Dermis blood vessel endothelial cell (primary cell): ENCODE results near the gene GLT8D2. TPM values are rescaled to one million over a fixed set of nuclear protein-coding genes. Genes with fewer than 3 reads are reported as not detected.

Experiments used
- DNase-seq: peaks from one replicate; pipeline ENCODE4 v3.0.0; 2010
- total RNA-seq: library from RNA; depleted of rRNA; stranded (reverse); fragments of >200 nt; gene quantifications from 2 replicates; pipeline ENCODE4 v1.2.3, GENCODE V29; 2014

The GLT8D2 gene
- total RNA-seq: 3.4 and 4.1 TPM in 2 replicates

- peak; percentile 15 for DNase-seq
Measured at GRCh38 chr12:104049903-104050356, at the start of gene GLT8D2. Gene GLT8D2, minus strand, starts transcription at chr12:104050187. Its CDS starts 30,539 bp downstream, at chr12:104019648.

GRCh38 chr12:104097954-104098353 is 48.0 kb upstream of the GLT8D2 start:
- no peak for DNase-seq

GRCh38 chr12:104095289-104095688 is 45.3 kb upstream of the GLT8D2 start:
- DNase-seq: no peak

GRCh38 chr12:104094284-104094683 is 44.3 kb upstream of the GLT8D2 start:
- no peak for DNase-seq

GRCh38 chr12:104091136-104091535 is 41.1 kb upstream of the GLT8D2 start:
- DNase-seq: no peak

GRCh38 chr12:104090685-104091084 is 40.7 kb upstream of the GLT8D2 start:
- no peak for DNase-seq

- DNase-seq: no peak
Measured at GRCh38 chr12:104083769-104084475, 33.9 kb upstream of the GLT8D2 start.

- DNase-seq: no peak
Measured at GRCh38 chr12:104080764-104081163, 30.8 kb upstream of the GLT8D2 start.

GRCh38 chr12:104079024-104079423 is 29.0 kb upstream of the GLT8D2 start:
- no peak for DNase-seq

GRCh38 chr12:104073699-104074098 is 23.7 kb upstream of the GLT8D2 start:
- no peak for DNase-seq

- no peak for DNase-seq
Measured at GRCh38 chr12:104072099-104072498, 22.1 kb upstream of the GLT8D2 start.

- DNase-seq: peak; percentile 38
Measured at GRCh38 chr12:104064842-104065427, 14.9 kb upstream of the GLT8D2 start.

GRCh38 chr12:104064031-104064841 is 14.2 kb upstream of the GLT8D2 start, which contains the start of gene HCFC2:
Gene HCFC2, plus strand, starts transcription at chr12:104064531. Its CDS starts 30 bp downstream, at chr12:104064561.
- peak; percentile 93 for DNase-seq

- peak; percentile 52 for DNase-seq
Measured at GRCh38 chr12:104063712-104064030, 13.7 kb upstream of the GLT8D2 start.

GRCh38 chr12:104060791-104061190 is 10.8 kb upstream of the GLT8D2 start:
- peak; percentile 18 for DNase-seq

GRCh38 chr12:104059963-104060362 is 10.0 kb upstream of the GLT8D2 start:
- no peak for DNase-seq

GRCh38 chr12:104058802-104059201 is 8.8 kb upstream of the GLT8D2 start:
- no peak for DNase-seq

- DNase-seq: peak; percentile 57
Measured at GRCh38 chr12:104057771-104058197, 7.8 kb upstream of the GLT8D2 start.

GRCh38 chr12:104056419-104056972 is 6.5 kb upstream of the GLT8D2 start:
- DNase-seq: no peak

- DNase-seq: peak; percentile 67
Measured at GRCh38 chr12:104055686-104056388, 5.8 kb upstream of the GLT8D2 start.

- no peak for DNase-seq
Measured at GRCh38 chr12:104054681-104055346, 4.8 kb upstream of the GLT8D2 start.

- no peak for DNase-seq
Measured at GRCh38 chr12:104050436-104050835, 449 bp upstream of the GLT8D2 start.
